ENCODE results near the gene CDC45.
A peak's percentile ranks its signal among the peaks of the same experiment; 100 is the strongest.

CDC45 gene

DNA sequence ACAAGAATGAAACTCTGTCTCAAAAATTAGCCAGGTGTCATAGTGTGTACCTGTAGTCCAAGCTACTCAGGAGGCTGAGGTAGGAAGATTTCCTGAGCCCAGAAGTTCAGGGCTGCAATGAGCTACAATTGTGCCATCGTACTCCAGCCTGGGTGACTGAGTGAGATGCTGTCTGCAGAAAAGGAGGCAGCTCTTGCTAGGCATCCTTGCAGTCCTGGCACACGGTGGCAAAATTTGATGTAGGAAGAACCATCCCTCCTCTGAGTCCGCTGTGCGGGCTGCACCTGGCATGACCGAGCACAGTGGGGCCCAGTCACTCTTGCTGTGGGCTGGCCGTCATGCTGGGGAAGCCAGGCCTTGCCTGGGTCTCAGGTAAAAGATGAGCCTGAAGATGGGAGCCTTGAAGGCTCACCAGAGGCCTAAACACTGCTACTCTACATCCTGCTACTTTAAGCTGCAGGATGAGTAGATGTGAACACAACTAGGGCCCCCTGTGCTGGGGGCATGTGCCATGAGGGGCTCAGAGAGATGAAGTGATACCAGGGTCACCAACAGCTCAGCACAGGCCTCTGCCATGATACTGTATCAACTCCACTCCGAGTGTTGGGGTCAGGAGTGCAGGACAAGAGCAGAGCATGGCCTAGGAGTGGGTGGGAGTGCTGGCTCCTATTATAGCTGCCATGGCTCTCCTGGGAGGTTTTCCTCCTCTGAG is 18.6 kb downstream of the CDC45 start:
- DNase-seq: no peak

DNA sequence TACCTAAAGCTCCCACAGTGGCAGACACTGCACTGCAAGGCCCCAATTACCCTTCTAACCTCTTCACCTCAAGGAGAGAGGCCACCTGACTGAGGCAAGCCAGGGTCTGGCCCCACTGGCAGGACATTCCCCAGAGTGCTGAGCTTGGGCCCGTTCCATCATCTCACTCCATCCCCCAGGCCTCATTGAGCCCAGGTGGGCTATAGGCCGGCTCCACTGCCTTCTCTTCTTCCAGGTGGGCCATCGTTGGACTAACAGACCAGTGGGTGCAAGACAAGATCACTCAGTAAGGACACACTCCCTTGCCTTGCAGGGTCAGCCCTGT is 19.1 kb downstream of the CDC45 start:
- DNase-seq: no peak

DNA sequence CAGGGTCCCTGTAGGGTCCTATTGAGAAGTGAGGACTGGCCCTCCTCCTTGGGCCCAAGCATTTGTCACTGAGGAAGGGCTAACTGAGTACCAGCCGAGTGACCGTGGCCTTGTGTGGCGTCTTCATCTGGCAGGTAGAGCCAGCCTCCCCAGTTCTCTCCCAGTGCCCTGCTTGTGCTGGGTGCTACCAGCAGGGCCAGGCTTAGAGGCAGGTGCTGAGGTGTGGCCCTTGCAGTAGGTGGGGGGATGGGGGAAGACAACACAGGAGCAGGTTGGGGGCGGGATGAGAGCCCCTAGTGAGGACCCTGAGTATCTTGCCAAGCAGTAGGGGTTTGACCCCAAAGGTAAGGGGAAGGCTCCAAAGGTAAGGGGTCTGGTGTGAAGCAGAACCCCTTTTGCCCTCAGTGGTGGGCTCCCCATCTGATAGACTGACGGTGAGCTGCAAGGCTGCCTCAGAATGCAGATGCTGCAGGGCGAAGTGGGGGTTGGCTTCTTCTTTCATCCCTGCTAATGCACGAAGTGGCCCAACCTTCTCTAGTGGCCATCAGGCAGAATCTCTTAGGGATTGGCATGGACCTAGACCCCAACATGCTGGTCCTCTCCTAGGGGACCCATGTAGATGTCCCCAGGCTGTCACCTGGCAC is 19.6 kb downstream of the CDC45 start:
- no peak for DNase-seq

DNA sequence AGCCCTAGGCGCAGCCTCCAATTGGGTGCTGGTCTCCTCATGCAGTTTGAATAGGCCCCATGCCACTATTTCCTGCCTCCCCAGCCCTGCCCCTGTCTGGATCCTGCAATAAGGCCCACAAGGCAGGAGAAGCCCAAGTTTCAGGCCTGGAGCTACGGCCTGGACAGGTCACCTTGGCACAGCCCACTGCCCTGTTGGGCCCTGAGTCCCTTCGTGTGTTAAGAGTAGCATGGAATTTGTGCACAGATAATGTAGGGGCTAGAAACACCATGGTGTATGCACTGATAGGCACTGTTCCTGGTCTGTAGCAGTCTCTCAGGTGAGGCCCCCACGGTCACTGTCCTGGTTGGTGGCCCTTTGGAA is 20.1 kb downstream of the CDC45 start:
- no peak for DNase-seq

- no peak for DNase-seq
Observed at GRCh38 chr22:19501897-19502447, 22.3 kb downstream of the CDC45 start.

DNA sequence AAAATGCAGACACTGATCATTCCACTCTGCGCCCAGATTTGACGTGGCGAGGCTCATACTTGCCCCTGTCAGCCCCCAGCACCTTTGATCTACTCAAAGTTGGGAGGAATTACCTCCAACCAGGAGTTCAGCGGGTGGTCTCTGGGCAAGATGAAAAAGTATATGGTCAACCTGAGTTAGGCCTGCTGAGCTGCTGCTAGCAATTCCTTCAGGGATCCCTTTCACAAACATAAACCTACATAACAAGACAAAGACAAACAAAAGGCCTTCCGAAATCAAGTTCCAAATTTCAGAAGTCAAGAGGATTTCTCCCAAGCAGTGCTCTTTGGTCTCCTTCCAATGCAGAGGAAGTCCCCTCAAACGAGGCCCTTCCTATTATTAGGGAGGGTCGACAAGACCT is 23.6 kb downstream of the CDC45 start:
- DNase-seq: no peak

- DNase-seq: peak; percentile 37
Observed at GRCh38 chr22:19503869-19504268, 24.1 kb downstream of the CDC45 start.

GRCh38 chr22:19504900-19505734 is 25.4 kb downstream of the CDC45 start:
- DNase-seq: no peak

DNA sequence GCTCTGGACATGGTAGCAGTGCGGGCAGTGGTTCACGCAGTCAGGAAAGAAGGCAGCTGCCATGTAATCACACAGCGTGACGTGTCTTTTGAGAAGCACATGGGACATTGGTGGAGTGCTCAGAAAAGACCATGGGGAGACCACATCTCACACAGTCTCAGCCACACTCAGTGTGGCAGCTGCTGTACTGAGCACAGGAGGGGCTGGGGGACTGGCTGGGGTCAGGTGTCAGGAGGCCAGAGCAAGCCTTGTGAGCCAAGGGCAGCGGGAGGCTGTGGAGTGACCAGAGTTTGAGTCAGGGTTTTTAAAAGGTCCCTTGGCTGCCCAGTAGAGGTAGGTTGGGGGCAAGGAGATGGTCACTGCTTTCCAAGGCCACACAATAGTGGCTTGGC is 26.0 kb downstream of the CDC45 start:
- DNase-seq: no peak

DNA sequence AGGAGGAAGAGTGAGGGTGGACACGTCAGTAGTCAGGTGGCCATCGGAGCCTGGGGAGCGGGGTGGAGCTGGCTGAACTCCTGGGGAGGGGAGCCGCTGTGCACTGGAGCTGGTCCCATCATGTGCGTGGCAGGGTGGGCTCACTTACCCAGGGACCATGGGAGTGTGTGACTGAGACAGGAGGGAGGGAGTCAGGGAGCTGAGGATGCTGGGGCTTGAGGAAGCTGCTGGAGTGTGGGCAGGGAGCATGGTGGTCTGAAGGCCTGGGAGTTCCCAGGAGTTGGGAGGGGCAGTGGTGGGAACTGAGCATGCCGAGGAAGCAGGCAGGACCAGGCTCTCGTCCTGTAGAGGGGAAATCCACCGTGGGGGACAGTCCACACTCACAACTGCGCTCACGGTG is 26.5 kb downstream of the CDC45 start:
- DNase-seq: no peak

GRCh38 chr22:19507534-19507861 is 27.8 kb downstream of the CDC45 start:
- DNase-seq: no peak

DNA sequence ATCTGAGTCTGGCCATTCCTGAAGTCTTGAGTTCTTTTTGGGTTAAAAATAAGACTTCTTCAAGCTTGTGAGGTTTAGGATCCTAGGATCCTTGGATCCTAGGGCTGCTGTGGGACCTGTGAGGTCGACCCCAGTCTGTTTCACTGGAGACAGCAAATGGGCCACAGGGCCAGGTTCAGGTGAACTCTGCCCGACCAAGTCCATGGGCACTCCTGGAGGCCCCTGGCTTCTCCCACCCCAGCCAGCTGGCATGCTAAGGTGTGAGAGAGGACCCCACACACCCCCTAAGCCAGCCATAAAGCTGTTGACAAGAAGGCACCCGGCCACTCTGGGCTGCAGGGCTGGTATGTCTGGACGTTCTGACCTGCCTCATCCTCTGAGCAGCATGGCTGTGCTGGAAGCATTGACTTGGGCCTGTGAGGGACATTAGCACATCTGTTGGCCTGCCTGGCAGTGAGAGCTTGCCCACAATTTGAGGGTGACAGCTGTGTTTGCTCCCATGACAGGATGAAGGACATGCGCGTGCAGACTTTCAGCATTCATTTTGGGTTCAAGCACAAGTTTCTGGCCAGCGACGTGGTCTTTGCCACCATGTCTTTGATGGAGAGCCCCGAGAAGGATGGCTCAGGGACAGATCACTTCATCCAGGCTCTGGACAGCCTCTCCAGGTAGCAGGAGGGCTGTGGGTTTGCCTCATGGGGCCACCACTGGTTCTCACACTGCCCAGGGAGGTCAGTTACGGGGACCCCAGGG is 28.5 kb downstream of the CDC45 start:
- no peak for DNase-seq

DNA sequence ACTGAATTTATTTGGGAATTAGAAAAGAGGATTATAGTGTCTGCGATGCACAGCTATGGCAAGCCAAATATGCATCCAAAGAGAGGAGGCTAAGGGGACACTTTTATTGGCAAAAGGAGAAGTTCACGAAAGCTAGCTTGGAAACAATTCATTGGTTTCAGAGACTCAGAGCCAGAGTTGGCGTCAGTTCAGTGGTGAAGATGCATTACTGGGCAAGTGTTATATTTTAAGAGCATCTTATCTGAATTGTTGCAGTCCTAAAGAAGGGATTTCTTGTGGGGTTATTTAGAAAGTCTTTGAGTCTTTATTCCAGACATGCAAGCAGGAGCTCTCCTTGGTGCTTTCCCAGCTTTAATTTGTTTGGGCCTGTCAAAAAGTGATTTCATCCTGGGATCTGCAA is 29.5 kb downstream of the CDC45 start:
- DNase-seq: no peak

DNA sequence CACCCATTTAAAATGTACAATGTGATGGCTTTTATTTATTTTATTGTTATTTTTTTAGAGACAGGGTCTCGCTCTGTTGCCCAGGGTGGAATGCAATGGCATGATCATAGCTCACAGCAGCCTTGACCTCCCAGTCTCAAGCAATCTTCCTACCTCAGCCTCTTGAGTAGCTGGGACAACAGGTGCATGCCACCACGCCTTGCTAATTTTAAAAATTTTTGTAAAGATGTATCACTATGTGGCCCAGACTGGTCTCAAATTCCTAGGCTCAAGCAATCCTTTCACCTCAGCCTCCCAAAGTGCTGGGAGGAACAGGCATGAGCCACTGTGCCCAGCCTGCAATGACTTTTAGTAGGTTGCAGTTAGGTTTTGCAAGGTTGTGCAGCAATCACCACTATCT is 30.2 kb downstream of the CDC45 start:
- no peak for DNase-seq

GRCh38 chr22:19510919-19511341 is 31.2 kb downstream of the CDC45 start:
- DNase-seq: no peak

DNA sequence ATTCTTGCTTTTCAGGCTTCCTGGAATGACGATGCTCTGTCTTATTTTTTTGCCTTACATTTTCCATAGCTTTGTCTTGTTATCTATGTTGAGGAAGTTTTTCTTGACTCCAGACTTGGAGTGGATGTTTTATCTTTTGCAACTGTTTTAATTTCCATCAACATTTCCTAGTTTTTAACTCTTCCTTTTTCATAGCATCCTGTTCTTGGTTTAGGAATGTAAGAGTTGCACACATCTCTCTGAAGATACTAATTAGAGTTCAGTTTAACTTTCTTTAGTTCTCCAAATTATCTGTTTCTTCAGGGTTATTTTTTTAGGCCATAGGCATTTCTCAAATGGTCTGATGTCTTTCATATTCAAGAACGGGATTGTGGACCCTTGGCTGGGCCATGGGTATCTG is 34.1 kb downstream of the CDC45 start:
- DNase-seq: no peak

GRCh38 chr22:19514831-19515565 is 35.3 kb downstream of the CDC45 start:
- no peak for DNase-seq

DNA sequence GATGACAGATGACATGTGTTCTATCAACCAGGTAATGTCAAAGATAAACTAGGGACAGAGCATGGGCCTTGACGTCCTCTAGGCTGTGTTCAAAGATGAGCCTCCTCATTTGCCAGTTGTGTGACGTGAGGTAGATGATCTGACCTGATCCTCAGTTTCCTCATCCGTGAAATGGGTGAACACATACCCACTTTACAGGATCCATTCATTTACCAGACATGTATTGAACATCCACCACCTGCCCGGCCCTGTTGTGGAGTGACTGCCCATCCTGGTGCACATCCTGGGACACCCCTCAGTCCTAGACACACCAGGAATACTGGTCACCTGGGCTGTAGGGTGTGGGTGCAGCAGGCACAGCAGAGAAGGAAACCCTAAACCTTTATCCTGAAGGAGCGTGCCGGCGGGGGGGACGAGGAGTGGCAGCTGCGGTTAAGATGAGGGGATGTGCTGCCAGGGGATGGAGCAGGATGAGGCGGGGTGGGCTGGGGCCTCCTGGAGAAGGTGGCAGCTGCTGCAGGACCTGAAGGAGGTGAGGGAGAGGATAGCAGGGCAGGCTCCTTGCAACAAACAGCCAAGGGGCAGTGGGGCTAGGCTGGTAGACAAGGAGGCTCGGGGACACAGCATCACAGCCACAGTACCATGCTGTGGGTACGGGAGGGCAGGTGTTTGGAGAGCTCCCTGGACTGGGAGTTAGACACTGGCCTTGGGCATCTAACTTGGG is 36.1 kb downstream of the CDC45 start:
- no peak for DNase-seq

- DNase-seq: no peak
Observed at GRCh38 chr22:19516378-19517170, 36.9 kb downstream of the CDC45 start.

GRCh38 chr22:19517171-19517500 is 37.4 kb downstream of the CDC45 start:
- DNase-seq: no peak
